Activated naive CD8-positive, alpha-beta T cell treated with anti-CD3 and anti-CD28 coated beads, Interleukin-2, amount 50 U/mL, for 24 hours (primary cell): Measurements from ENCODE around the gene SART1.
A peak's percentile ranks its signal among the peaks of the same experiment; 100 is the strongest.
"Not testable (repeated sequence)": the region's sequence is repeated elsewhere in the genome, so short reads cannot be mapped to it uniquely, and the experiment has no call there.

Experiments
- ATAC-seq: fragments of 150-1000 bp; cut with Tn5 transposase; one replicate; pipeline ENCODE4 v1.10.0; 2021
- DNase-seq: peaks from one replicate; pipeline ENCODE4 v3.0.0; 2021
- H3K27ac Mint-ChIP-seq: one replicate; pipeline ENCODE4 v1.8.0; 2021; ENCODE audit warnings: mild to moderate bottlenecking, mixed read lengths
- H3K27me3 Mint-ChIP-seq: one replicate; pipeline ENCODE4 v1.8.0; 2021; ENCODE audit warnings: mixed read lengths
- H3K36me3 Mint-ChIP-seq: one replicate; pipeline ENCODE4 v1.8.0; 2021; ENCODE audit warnings: low read depth, mixed read lengths
- H3K4me1 Mint-ChIP-seq: one replicate; pipeline ENCODE4 v1.8.0; 2021; ENCODE audit warnings: mixed read lengths
- H3K4me3 Mint-ChIP-seq: one replicate; pipeline ENCODE4 v1.8.0; 2021; ENCODE audit warnings: mild to moderate bottlenecking, moderate library complexity, mixed read lengths
- H3K9me3 Mint-ChIP-seq: one replicate; pipeline ENCODE4 v1.8.0; 2021; ENCODE audit warnings: mixed read lengths

SART1 gene

GRCh38 chr11:66020618-66021357, 59.3 kb downstream of the SART1 start:
- peaks cover 21% of the 10 kb centered on the region for H3K4me1 Mint-ChIP-seq
- peak; percentile 29 for DNase-seq
- H3K27ac Mint-ChIP-seq = no peak overlapping the region
- no peak overlapping the region for H3K4me3 Mint-ChIP-seq
- peaks cover 7% of the 10 kb centered on the region for H3K27me3 Mint-ChIP-seq
- H3K36me3 Mint-ChIP-seq = no peaks in the 10 kb centered on the region
- ATAC-seq = peak; percentile 30
- no peaks in the 10 kb centered on the region for H3K9me3 Mint-ChIP-seq

DNA sequence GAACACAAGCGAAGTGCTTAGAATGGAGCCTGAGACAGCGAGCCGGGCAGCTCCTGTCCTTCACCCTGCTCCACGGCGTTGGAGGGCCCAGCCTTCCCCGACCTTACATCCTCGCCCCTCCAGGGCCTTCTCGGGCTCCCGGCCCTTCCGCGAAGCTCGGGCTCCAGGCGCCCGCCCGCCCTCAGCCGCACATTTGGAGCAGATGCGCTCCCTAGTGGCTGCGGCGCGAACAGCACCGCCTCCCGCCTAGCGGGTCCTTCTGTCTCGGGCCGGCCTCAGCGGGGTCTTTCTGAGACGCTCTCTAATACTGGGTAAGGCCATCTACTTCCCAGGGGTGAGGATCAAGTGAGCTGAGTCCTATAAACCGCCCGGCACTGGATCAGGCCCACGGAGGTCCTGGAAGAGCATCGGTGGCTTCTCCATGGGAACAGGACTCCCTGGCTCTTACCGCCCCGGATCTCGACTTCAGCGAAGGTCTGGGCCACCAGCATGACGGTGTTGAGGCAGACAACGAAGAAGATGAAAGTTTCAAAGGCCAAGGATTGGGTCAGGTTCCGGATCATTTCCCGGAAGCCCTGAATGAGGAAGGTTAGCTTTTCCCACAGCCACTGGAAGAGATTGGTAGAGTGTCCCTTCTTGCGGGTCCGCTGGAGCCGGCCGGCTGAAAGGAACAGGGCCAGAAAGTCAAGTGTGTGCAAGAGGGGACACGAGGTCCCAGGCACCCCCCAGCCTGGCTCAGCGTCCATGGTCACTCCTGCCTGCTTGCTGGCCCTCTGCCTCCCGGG, 61.1 kb downstream of the SART1 start:
- H3K27ac Mint-ChIP-seq = no peak overlapping the region
- H3K4me3 Mint-ChIP-seq = no peak overlapping the region
- DNase-seq (peak; percentile 92), ATAC-seq (peak; percentile 84)
- no peaks in the 10 kb centered on the region for H3K9me3 Mint-ChIP-seq
- H3K4me1 Mint-ChIP-seq = peaks cover 16% of the 10 kb centered on the region
- H3K36me3 Mint-ChIP-seq = no peaks in the 10 kb centered on the region
- H3K27me3 Mint-ChIP-seq = peaks cover 7% of the 10 kb centered on the region

DNA sequence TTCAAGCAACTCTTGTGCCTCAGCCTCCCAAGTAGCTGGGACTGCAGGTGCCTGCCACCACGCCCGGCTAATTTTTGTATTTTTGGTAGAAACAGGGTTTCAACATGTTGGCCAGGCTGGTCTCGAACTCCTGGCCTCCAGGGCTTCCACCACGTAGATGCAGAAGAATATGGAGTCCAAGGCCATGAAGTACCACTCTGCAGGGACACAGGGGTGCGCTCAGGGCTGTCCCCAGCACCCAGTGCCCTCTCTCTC, 61.6 kb downstream of the SART1 start:
- H3K4me3 Mint-ChIP-seq, DNase-seq, H3K9me3 Mint-ChIP-seq, H3K36me3 Mint-ChIP-seq, H3K27me3 Mint-ChIP-seq, H3K27ac Mint-ChIP-seq, ATAC-seq: not testable (repeated sequence)
- peaks cover 14% of the 10 kb centered on the region for H3K4me1 Mint-ChIP-seq

GRCh38 chr11:66026017-66026529, 64.5 kb downstream of the SART1 start, which contains the start of gene CATSPER1:
CATSPER1 (minus strand) TSS chr11:66026479; CDS start chr11:66026379, 100 bp downstream.
- no peaks in the 10 kb centered on the region for H3K9me3 Mint-ChIP-seq
- peaks cover 10% of the 10 kb centered on the region for H3K4me1 Mint-ChIP-seq
- H3K27me3 Mint-ChIP-seq = peaks cover 7% of the 10 kb centered on the region
- no peaks in the 10 kb centered on the region for H3K36me3 Mint-ChIP-seq
- no peak within 1 kb of the TSS for H3K27ac Mint-ChIP-seq
- ATAC-seq = no peak
- no peak for DNase-seq
- no peak within 1 kb of the TSS for H3K4me3 Mint-ChIP-seq
